BJ (cell line): Measurements from ENCODE around the gene HPCAL1. TPM values are rescaled to one million over a fixed set of nuclear protein-coding genes. Genes with fewer than 3 reads are reported as not detected.

Experiments used
- CTCF ChIA-PET: fragments of 350-600 bp; formaldehyde crosslinking; extraction: SDS; loops from one replicate; lab custom pipeline; 2021; ENCODE audit warnings: antibody characterized with exemption, inconsistent platforms; lab: Yijun Ruan, JAX
- POLR2A ChIA-PET: fragments of 300-600 bp; sonication (Branson Sonifier 250); formaldehyde crosslinking; extraction: SDS; loops from one replicate; lab custom pipeline; 2021; ENCODE audit warnings: antibody characterized with exemption; lab: Charles Lee
- DNase-seq: peaks from one replicate; pipeline ENCODE4 v3.0.0-alpha.2; 2011; ENCODE audit warnings: low read depth
- H3K27me3 ChIP-seq: 2 replicates; pipeline ENCODE4 v1.6.0; 2011; ENCODE audit warnings: low read length; ENCODE audit not compliant: control insufficient read depth, insufficient read depth
- H3K36me3 ChIP-seq: 2 replicates; pipeline ENCODE4 v1.5.1; 2011; ENCODE audit warnings: low read length; ENCODE audit not compliant: control insufficient read depth, insufficient read depth
- H3K4me3 ChIP-seq: 2 replicates; pipeline ENCODE4 v1.5.1; 2011; ENCODE audit warnings: low read depth, mild to moderate bottlenecking, control low read depth, low read length
- CTCF ChIP-seq: IDR thresholded peaks from 2 replicates; pipeline ENCODE4 v1.5.1; 2011; ENCODE audit warnings: low read depth, mild to moderate bottlenecking, control low read depth, inconsistent platforms, low read length, moderate library complexity; ENCODE audit not compliant: insufficient read depth
- polyA plus RNA-seq: library from polyadenylated mRNA; depleted of rRNA; stranded (reverse); fragments of >200 nt; gene quantifications from 2 replicates; pipeline ENCODE4 v1.2.3, GENCODE V29; 2011

The HPCAL1 gene
- polyA plus RNA-seq, 1 experiment = 17.6 TPM

GRCh38 chr2:10348891-10349290 lies 46.2 kb downstream of the HPCAL1 start:
- POLR2A ChIA-PET = no interaction called here
- Histone ChIP-seq H3K36me3 (no peaks in the 10 kb centered on the region), H3K4me3 (no peak overlapping the region), H3K27me3 (no peaks in the 10 kb centered on the region)
- CTCF ChIA-PET = no interaction called here
- no peak for DNase-seq
- TF ChIP-seq CTCF = no peak

GRCh38 chr2:10350761-10351160 lies 48.1 kb downstream of the HPCAL1 start:
- no peak for TF ChIP-seq CTCF
- ChIA-PET CTCF (no interaction called here), POLR2A (no interaction called here)
- Histone ChIP-seq H3K27me3 (no peaks in the 10 kb centered on the region), H3K36me3 (no peaks in the 10 kb centered on the region), H3K4me3 (no peak overlapping the region)
- DNase-seq = no peak

GRCh38 chr2:10352361-10352760 lies 49.7 kb downstream of the HPCAL1 start:
- no peaks in the 10 kb centered on the region for H3K36me3 ChIP-seq
- no peak for DNase-seq
- no peaks in the 10 kb centered on the region for H3K27me3 ChIP-seq
- POLR2A ChIA-PET = no interaction called here
- no peak for TF ChIP-seq CTCF
- H3K4me3 ChIP-seq = no peak overlapping the region
- CTCF ChIA-PET = interaction anchor here (0.9 to 1.4 kb wide), 4 partner anchors 11 to 228 kb away, joined by 3 to 4 read pairs (median 3); no protein-coding TSS in a partner anchor

GRCh38 chr2:10352972-10353371 lies 50.3 kb downstream of the HPCAL1 start:
- no peak for TF ChIP-seq CTCF
- Histone ChIP-seq H3K36me3 (no peaks in the 10 kb centered on the region), H3K4me3 (no peak overlapping the region), H3K27me3 (no peaks in the 10 kb centered on the region)
- ChIA-PET POLR2A (no interaction called here), CTCF (interaction anchor here (0.9 to 1.4 kb wide), 4 partner anchors 10 to 229 kb away, joined by 3 to 4 read pairs (median 3); no protein-coding TSS in a partner anchor)
- no peak for DNase-seq

- ChIA-PET CTCF (no interaction called here), POLR2A (no interaction called here)
- Histone ChIP-seq H3K27me3 (no peaks in the 10 kb centered on the region), H3K4me3 (no peak overlapping the region), H3K36me3 (no peaks in the 10 kb centered on the region)
- TF ChIP-seq CTCF = no peak
- no peak for DNase-seq
These were observed 51.2 kb downstream of the HPCAL1 start for GRCh38 chr2:10353931-10354330.
